Lower leg skin (tissue), 4 donors: Measurements from ENCODE around the gene MATN1. TPM values are rescaled to one million over a fixed set of nuclear protein-coding genes. Genes with fewer than 3 reads are reported as not detected.

Experiments used
- DNase-seq, 2 donors: peaks; one replicate each; pipeline ENCODE4 v3.0.0-alpha.2; 2019; ENCODE audit warnings: low spot score in 2 of 2
- H3K4me3 ChIP-seq: fragments of 200-600 bp; sonication (generic); 2 replicates; pipeline ENCODE4 v1.5.1; 2017; ENCODE audit warnings: mild to moderate bottlenecking, low read depth; ENCODE audit not compliant: poor library complexity, severe bottlenecking
- POLR2A ChIP-seq, 2 donors: fragments of 450-650 bp; IDR thresholded peaks; one replicate each; pipeline ENCODE4 v1.6.1; 2016 to 2017; ENCODE audit warnings: antibody characterized with exemption in 2 of 2, mild to moderate bottlenecking in 1 of 2, moderate library complexity in 1 of 2
- WGBS, 2 donors: methylation state at CpG; one replicate each; pipeline ENCODE4 v1.1.5; 2018; 5-methylcytosine and 5-hydroxymethylcytosine counted together
- intact Hi-C: fragments of 100-400 bp; cut with DNase I; formaldehyde crosslinking; loops from one replicate; pipeline ENCODE4 v1.15.0; 2023; ENCODE audit warnings: low total_unique reads
- total RNA-seq, 4 donors: library from RNA; depleted of rRNA; stranded (reverse); fragments of >200 nt; gene quantifications; one replicate each; pipeline ENCODE4 v1.1.0, GENCODE V29; 2016
- TF ChIP-seq, protein P1 (sequence below), 3 donors: fragments of 450-650 bp; IDR thresholded peaks; one replicate each; pipeline ENCODE4 v1.5.1; 2016; ENCODE audit warnings: antibody characterized with exemption in 3 of 3, mild to moderate bottlenecking in 3 of 3, moderate library complexity in 2 of 3

The MATN1 gene
- total RNA-seq, 4 donors from 2014 or later = not detected

- no peak for DNase-seq
- TF ChIP-seq, protein P1, sequence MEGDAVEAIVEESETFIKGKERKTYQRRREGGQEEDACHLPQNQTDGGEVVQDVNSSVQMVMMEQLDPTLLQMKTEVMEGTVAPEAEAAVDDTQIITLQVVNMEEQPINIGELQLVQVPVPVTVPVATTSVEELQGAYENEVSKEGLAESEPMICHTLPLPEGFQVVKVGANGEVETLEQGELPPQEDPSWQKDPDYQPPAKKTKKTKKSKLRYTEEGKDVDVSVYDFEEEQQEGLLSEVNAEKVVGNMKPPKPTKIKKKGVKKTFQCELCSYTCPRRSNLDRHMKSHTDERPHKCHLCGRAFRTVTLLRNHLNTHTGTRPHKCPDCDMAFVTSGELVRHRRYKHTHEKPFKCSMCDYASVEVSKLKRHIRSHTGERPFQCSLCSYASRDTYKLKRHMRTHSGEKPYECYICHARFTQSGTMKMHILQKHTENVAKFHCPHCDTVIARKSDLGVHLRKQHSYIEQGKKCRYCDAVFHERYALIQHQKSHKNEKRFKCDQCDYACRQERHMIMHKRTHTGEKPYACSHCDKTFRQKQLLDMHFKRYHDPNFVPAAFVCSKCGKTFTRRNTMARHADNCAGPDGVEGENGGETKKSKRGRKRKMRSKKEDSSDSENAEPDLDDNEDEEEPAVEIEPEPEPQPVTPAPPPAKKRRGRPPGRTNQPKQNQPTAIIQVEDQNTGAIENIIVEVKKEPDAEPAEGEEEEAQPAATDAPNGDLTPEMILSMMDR (IDR thresholded peaks at IDR 0.05) = no peak
- no peak for TF ChIP-seq POLR2A (IDR thresholded peaks at IDR 0.05)
- WGBS, 2 donors = 93 to 94% methylated on average over 6 of the region's 6 CpGs
- no peak overlapping the region for H3K4me3 ChIP-seq
- intact Hi-C loops = no loop called here
These were observed 12.5 kb upstream of the MATN1 start for GRCh38 chr1:30735668-30736498.

GRCh38 chr1:30735124-30735523 lies 11.7 kb upstream of the MATN1 start:
- no peak for DNase-seq
- H3K4me3 ChIP-seq = no peak overlapping the region
- 42 to 63% methylated on average over 6 of the region's 6 CpGs for WGBS, 2 donors
- TF ChIP-seq POLR2A (IDR thresholded peaks at IDR 0.05) = no peak
- TF ChIP-seq, protein P1 (IDR thresholded peaks at IDR 0.05) = no peak
- intact Hi-C loops = no loop called here

DNA sequence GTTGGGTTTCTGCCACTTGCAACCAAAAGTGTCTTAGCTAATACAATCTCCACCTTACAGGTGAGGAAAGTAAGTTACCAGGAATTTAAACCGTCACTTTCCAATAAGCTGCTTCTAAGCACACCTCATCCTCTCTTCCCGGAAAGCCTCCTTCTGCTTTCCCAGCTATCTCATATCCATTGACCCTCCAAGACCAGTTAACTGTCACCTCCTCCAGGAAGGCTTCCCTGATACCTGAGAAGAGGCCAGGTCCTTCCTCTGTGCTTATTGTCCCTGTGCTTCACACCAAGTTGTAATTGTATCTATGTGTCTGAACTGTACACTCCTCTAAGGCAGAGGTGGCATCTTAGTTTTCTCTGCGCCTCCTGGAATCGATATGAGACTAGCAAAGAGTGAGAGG lies 11.2 kb upstream of the MATN1 start:
- intact Hi-C loops = no loop called here
- 93 to 97% methylated on average over 4 of the region's 4 CpGs for WGBS, 2 donors
- no peak for TF ChIP-seq POLR2A (IDR thresholded peaks at IDR 0.05)
- TF ChIP-seq, protein P1 (IDR thresholded peaks at IDR 0.05) = no peak
- H3K4me3 ChIP-seq = no peak overlapping the region
- no peak for DNase-seq

GRCh38 chr1:30734106-30734505 lies 10.7 kb upstream of the MATN1 start:
- intact Hi-C loops = no loop called here
- DNase-seq = no peak
- TF ChIP-seq POLR2A (IDR thresholded peaks at IDR 0.05) = no peak
- TF ChIP-seq, protein P1 (IDR thresholded peaks at IDR 0.05) = no peak
- no peak overlapping the region for H3K4me3 ChIP-seq
- WGBS, 2 donors = 88 to 93% methylated on average over 4 of the region's 4 CpGs

GRCh38 chr1:30733493-30733892 lies 10.1 kb upstream of the MATN1 start:
- WGBS, 2 donors = 83 to 85% methylated on average over 8 of the region's 8 CpGs
- no peak for DNase-seq
- no peak for TF ChIP-seq POLR2A (IDR thresholded peaks at IDR 0.05)
- TF ChIP-seq, protein P1 (IDR thresholded peaks at IDR 0.05) = no peak
- H3K4me3 ChIP-seq = no peak overlapping the region
- intact Hi-C loops = no loop called here
